HG02973 (cell line): Measurements from ENCODE around the gene EPHA2.
"Not testable (repeated sequence)": the region's sequence is repeated elsewhere in the genome, so short reads cannot be mapped to it uniquely, and the experiment has no call there.

ENCODE experiments used
- ATAC-seq: cut with Tn5 transposase; IDR thresholded peaks from one replicate; pipeline ENCODE4 v1.9.1; 2021; ENCODE audit warnings: moderate library complexity; ENCODE audit not compliant: unreplicated experiment

The EPHA2 gene

GRCh38 chr1:16168622-16169360 is 12.9 kb upstream of the EPHA2 start:
- no peak for ATAC-seq

GRCh38 chr1:16168144-16168495 is 12.3 kb upstream of the EPHA2 start:
- ATAC-seq, result not testable (repeated sequence)

- ATAC-seq, result no peak
Measured at GRCh38 chr1:16167331-16168143, 11.7 kb upstream of the EPHA2 start.

GRCh38 chr1:16166117-16166516 is 10.2 kb upstream of the EPHA2 start:
- no peak for ATAC-seq

- ATAC-seq, result no peak
Measured at GRCh38 chr1:16165548-16165947, 9.7 kb upstream of the EPHA2 start.

GRCh38 chr1:16165073-16165364 is 9.2 kb upstream of the EPHA2 start:
- ATAC-seq, result no peak

- no peak for ATAC-seq
Measured at GRCh38 chr1:16164213-16165072, 8.6 kb upstream of the EPHA2 start.

GRCh38 chr1:16163608-16164212 is 7.8 kb upstream of the EPHA2 start:
- ATAC-seq, result not testable (repeated sequence)

- ATAC-seq, result no peak
Measured at GRCh38 chr1:16162163-16162822, 6.4 kb upstream of the EPHA2 start.

GRCh38 chr1:16161717-16162116 is 5.8 kb upstream of the EPHA2 start:
- ATAC-seq, result no peak

- no peak for ATAC-seq
Measured at GRCh38 chr1:16158993-16159831, 3.3 kb upstream of the EPHA2 start.

- ATAC-seq, result no peak
Measured at GRCh38 chr1:16158025-16158424, 2.2 kb upstream of the EPHA2 start.

- ATAC-seq, result no peak
Measured at GRCh38 chr1:16156848-16157495, 1.1 kb upstream of the EPHA2 start.

GRCh38 chr1:16153999-16154673 is 1.7 kb downstream of the EPHA2 start:
- ATAC-seq, result no peak

- ATAC-seq, result no peak
Measured at GRCh38 chr1:16153096-16153998, 2.5 kb downstream of the EPHA2 start.

- ATAC-seq, result no peak
Measured at GRCh38 chr1:16152481-16153087, 3.3 kb downstream of the EPHA2 start.

- ATAC-seq, result no peak
Measured at GRCh38 chr1:16151995-16152384, 3.9 kb downstream of the EPHA2 start.
